ENCODE data around the gene CAV2.

CAV2 gene

DNA sequence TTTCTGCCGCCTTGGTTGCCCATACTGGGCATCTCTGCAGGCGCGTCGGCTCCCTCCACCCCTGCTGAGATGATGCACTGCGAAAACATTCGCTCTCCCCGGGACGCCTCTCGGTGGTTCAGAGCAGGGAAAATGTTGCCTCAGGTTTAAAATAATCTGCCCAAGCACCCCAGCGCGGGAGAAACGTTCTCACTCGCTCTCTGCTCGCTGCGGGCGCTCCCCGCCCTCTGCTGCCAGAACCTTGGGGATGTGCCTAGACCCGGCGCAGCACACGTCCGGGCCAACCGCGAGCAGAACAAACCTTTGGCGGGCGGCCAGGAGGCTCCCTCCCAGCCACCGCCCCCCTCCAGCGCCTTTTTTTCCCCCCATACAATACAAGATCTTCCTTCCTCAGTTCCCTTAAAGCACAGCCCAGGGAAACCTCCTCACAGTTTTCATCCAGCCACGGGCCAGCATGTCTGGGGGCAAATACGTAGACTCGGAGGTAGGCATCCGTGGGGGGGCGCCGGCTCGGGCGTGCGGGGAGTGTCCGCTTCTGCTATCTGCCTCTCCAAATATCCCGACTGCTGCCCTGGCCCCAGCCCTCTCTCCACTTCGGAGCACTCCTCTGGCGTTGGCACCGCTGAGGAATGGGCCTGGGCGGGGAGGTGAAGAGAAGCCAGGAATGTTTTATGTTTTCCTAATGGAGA lies 25.2 kb downstream of the CAV2 start, which contains the start of gene CAV1:
TSS of gene CAV1 (plus strand) at position 428 of the 689 bp plus-strand sequence. CDS start at position 455, 27 bp downstream.
- DNase-seq (ENCODE audit: low read depth), result peak; percentile 97

DNA sequence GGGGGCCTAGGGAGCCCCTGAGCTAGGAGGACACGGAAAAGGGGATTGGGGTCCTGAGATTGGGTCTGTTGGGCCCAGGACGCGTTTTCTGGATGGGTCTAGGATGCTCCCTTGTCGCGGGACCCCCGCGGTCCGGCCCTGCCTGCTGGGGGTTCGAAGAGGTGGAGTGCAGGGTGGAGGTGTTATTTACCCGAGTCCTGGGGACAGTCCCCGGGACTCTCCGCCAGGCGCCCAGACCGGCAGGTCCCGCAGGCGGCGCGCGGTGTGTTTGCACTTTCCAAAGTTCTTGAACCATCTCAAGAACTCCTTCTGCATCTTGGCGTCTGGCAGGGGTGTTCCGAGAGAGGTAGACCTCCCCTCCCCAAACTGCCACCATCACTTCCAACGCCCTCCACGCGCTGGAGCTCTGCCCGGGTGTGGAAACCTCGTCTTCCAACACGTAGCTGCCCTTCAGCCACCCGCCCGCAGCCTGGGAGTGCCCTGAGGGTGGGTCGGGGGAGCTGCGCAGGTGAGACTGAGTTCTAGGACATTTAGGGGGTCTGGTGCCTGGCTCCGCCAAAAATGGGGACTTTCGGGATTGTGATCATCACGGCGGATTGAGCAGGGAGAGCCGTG lies 25.9 kb downstream of the CAV2 start:
- no peak for DNase-seq (ENCODE audit: low read depth)

DNA sequence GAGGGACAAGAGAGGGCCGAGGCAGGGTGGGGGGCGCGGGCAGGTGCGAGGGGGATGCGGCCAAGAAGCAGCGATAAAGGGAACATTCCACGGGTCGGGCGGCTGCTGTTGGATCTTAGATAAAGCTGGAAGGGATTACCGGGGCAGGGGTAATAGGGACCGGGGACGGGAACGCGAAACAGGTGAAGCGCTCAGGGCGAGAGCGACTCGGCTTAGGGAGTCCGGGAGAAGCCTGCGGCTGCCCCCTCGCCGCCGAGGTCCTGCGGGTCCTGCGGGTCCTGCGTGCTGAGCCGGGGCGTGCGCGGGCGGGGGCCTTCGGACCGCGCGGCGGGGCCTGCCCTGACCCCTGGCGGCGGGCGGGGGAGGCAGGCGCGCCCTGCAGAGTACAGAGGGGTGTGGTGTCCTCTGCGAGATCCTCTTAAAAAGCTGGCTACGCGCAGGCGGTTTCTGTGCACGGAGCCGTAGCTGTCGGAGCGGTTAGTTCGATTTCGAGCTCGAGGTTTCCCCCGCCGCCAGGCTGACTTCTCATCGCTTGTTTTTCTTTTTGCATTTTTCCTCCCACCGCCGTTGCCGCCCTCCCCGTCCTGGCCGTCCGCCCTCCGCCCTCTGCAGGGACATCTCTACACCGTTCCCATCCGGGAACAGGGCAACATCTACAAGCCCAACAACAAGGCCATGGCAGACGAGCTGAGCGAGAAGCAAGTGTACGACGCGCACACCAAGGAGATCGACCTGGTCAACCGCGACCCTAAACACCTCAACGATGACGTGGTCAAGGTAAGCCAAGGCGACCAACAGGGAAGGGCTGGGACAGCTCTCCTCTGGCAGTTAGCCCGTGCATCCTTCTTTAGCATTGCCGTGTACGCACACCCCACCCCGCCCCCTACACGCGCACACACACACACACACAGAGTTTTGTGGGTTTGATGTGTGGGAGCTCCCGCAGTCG lies 26.6 kb downstream of the CAV2 start:
- DNase-seq (ENCODE audit: low read depth), result peak; percentile 92

DNA sequence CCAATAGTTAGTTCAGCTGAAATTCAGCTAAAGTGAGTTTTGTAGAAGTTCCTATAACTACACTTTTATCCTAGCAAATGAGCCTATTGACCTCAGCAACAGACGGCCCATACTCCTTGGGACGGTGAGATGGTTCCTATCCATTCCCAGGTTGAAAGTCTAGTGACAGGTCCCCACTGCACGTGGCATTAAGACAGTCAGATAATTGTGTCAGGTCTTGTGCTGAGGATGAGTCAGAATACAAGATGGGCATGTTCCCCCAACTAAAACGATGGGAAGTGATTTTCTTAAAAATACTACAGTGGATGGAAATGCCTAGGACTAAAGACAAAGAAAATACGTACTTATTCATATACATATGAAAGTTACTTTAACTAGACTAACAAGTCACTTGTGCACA lies 27.4 kb downstream of the CAV2 start:
- DNase-seq (ENCODE audit: low read depth), result no peak

DNA sequence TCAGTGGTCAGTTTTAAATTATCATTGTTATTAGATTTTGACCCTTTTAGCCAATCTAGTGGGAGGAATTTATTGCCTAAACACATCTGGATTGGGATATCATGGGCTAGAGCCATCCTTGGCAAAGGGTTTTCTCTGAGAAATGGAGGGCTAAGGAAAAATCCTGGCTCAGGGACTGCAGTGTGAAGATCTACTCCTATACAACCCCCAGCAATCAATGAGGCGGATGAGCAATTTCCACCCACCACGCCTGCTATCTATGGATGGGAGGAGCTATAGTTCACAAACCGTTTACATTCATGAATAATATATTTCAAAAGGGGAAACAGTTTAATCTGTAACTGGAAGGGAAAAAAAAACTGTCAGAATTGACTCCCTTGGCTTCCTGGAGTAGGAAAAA lies 28.0 kb downstream of the CAV2 start:
- no peak for DNase-seq (ENCODE audit: low read depth)

DNA sequence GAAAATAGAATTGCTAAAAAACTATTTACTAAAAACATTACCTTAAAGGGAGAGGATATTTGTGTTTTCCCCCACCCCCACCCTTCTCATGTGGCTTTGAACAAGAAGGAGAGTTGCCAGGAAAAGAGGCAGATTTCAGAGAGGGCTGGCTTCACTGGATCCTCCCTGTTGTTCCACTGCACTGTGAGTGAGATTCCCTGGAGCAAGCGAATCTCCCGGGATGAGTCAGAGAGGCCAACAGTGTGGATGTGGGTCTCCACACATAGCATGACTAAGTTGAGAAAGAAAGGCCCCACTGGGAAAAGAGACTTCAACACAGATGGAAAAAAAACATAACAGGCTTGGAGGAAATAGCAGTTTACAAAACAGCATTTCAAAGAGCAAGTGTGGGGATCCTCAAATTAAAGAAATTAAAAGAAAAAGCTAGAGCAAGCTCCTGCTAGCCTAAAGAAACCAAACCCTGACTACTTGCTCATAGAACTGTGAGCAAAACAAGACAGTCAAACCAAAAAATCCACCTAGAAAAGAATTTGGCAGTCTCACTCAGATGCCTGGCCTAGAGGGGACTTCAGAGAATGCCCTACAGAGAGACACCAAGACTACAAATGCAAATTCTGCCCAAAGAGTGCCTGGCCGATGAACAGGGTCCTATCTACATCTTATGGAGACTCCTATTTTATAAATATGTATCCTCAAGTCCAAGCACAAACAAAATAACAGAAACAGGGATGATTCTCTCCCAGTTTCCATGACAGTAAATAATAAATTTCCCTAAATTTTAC lies 28.7 kb downstream of the CAV2 start:
- DNase-seq (ENCODE audit: low read depth), result peak; percentile 86

DNA sequence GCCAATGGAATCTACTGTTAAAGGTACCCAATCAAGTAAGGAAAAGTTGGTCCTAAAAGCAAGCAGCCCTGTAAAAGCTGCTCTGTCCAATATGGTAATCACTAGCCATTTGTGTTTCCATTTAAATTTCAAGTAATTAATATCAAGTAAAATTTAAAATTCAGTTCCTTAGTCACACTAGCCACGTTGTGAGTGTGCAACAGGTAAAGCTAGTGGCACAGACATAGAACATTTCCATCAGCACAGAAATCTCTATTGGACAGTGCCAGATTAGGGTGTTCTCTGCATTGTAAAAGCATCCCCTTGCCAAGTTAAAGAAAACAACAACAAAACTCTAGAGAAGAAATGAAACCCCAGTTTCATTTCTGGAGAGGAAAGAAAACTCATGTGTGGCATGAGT lies 29.7 kb downstream of the CAV2 start:
- no peak for DNase-seq (ENCODE audit: low read depth)

DNA sequence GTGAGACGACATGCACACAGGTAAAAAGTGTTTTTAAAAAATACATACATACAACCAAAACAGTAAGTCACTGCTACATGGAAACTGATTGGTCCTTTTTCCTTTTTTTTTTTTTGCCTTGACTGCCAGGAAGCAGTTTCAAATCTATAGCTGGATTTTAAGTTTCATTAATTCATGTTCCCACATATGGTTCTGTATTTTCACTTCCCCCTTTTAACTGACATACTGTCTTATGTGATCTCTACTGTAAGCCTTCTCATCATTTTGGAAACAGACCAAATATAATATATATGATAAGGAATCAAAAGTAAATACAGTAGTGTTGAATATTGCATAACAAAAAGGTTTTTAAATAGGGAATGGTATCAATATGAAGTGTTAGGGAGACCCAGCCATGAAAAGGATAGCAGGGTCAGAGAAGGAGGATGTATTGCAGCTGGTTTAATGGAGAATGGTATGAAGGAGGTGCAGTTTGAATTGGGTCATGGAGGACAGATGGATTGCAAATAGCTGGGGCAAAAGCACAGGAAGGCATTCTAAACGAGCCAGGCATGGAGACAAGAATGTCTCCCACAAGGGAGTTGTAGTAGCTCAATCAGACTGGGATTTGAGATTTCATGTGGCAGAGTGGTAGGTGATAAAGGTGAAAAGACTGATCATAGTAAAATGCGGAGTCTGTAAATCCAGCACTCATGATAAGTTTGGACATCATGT lies 30.7 kb downstream of the CAV2 start:
- no peak for DNase-seq (ENCODE audit: low read depth)

DNA sequence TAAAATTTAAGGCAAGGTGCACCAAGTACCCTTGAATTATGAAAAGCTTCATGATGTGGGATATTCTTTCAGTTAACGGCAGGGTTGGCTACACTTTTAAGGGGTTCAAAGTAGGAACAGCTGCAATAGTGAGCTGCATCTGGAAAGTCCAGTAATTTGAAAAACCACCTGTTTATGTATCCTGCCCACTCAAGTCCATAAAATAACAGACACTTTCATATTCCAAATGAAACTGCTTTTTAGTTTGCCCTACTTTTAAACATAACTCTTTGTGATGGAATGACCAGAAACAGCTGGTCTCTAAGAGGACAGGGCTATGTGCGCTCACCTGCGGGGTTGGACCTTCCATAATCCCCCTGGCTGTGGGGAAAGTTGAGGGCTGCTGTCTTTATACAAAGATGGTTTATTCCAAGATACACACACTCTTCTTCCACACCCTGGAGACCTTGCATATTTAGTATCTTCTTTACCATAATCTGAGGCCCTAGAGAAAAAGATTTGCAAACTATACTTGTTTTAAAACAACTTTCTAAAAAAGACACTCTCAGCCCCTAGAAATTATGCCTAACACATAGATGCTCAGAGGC lies 32.7 kb downstream of the CAV2 start:
- no peak for DNase-seq (ENCODE audit: low read depth)

DNA sequence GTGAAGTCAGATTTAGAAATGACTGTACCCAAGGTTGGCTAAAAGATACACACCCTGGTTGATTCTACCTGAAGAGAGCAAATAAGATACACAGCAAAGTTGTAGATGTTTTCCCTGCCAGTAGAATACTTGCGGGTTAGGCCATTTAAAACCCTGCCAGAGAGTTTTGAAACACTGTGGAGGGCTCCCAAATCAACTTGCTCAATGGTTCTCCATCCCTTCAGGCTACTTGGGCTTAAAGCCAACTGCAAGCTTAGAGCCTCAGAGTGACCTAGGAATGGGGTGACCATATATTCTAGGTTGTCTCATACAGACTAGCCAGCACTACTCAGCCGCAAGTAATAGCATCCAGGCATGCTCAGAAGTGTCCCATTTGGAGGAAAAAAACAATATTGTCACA lies 35.3 kb downstream of the CAV2 start:
- DNase-seq (ENCODE audit: low read depth), result peak; percentile 55

DNA sequence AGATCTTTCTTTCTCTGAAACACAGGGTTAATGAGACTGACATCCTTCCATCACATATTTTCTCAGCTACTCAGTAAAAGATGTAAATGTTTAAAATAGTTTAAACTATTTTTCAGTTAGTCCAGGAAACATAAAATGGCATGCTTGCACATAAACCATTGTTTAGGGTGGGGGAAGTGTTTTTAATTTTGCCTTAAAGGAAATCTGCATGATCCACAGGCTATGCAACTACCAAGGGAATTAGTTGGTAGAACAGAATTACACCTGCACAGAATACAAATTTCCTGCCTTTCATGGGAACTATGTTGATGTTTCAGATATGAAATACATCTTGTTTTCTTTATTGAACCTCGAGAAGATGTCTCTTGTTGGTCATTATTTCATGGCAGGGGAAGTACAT lies 35.9 kb downstream of the CAV2 start:
- no peak for DNase-seq (ENCODE audit: low read depth)

DNA sequence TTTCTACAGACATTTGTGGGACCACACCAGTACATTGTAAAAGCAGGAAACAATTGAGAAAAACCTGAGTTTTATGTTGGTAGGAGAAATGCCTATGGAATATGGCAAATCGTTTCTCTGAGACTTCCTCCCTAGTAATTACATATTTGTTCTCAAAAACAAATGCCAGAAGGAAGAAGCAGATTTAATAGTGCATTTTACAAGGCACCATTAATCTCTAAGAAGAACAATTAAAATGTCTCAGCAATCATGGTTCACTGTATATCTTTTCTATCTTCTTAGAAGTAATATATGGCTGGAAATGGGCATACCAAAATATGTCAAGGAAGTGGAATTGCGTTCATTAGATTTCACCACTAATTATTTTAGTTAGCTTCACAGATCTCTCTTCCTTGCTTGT lies 38.6 kb downstream of the CAV2 start:
- DNase-seq (ENCODE audit: low read depth), result no peak

DNA sequence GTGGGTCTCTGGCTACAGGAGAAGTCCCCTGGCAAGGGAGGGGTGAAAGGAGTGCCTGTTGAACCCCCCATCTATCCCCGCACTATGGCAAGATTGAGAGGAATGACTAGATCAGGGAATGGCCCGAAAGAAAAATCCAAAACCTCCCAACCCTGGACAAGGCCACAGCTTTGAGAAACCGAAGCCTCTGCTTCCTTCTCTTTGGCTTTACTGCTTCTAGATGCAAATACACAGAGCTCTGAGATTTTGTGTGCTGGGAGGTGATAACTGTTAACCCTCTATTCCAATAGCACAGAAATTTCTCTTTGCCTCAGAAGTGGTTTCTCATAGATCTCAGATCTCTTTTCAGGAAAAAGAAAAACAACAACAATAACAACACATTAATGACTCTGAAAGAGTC lies 40.3 kb downstream of the CAV2 start:
- DNase-seq (ENCODE audit: low read depth), result no peak

DNA sequence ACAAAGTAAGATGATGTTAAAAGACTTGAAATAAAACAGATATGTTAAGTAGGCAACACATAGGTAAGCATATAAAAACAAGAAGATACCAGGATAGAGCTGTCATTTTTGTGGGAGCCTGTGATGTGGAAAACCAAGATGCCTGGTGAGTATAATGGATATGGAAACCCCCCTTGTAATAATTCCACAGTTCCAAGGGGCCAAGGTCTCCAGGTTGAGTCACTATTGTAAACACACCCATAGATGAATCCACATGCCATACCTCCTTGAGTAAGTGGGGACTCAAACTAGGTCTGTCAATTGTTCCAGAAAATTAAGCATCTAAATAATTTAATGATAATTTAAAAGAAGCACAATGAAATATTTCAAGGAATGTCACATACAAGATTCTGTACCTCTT lies 41.2 kb downstream of the CAV2 start:
- no peak for DNase-seq (ENCODE audit: low read depth)

DNA sequence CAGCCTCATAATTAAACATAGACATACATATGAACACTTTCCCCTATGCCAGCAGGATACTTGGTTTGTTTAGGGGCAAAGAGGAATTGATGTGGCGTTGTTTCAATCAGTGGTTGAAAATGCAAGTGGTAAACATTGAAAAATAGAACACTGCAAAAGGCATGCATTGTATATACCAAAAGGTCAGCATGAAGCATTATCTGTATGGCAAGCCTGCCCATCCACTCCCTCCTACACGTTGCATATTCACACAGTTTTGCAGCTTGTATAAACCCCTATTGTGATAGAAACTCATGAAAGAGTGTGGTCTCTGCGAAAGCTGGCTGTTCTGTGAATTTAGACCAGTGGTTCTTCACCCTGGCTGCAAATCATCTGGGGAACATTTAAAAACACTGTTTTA lies 42.4 kb downstream of the CAV2 start:
- DNase-seq (ENCODE audit: low read depth), result no peak

DNA sequence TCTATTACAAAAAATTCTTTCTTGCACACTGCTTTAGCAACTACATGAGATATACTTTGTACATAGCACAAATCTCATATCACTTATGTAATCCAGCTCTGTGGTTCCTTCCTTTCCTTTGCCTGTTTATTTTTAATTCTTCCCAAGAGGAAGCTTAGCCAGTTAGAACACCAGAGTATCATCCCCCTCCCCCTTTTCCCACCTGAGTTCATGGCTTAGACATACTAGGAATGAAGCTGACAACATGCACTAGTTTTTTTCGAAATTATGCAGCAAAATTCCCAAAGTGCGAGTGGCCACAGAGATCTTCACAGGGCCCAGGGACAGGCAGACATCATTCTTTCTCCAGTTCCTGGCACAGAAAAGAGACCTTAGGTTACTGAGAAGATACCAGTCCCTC lies 43.1 kb downstream of the CAV2 start:
- peak; percentile 68 for DNase-seq (ENCODE audit: low read depth)

DNA sequence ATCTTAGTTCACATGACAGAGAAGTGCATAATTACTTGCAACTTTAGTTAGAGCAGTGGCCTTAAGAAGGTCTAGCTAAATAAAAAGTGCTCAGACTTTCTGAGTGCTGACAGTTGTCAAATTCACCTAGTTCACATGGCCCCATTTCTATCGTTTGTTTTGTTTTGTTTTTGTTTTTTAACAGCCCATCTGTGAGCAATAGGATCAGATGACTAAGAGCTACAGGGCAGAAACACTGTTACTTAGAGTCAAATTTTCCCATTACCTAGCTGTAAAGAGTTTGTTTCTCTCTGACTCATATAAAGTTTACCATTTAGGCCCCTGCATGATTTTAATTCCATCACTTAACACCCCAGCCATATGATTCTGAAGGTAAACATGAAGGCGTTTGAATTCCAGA lies 44.1 kb downstream of the CAV2 start:
- DNase-seq (ENCODE audit: low read depth), result peak; percentile 84

DNA sequence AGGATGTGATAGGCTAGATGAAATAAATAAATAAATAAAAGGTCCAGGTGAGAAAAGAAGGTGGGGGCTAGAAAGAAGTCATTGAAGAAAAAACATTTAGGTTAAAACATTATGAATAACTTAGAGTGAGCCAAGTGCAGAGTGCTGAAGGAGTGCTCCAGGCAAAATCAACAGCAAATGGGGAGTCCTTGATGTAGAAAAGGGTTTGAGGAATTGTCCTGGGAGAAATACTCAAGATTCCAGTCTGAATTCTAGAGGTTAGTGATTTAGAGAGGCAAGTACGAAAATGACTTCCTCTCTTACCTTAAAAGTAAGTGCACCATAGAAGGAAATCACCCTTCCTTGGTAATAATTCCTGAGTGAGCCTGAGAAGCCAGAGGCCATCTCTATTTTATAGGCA lies 44.9 kb downstream of the CAV2 start:
- DNase-seq (ENCODE audit: low read depth), result no peak

DNA sequence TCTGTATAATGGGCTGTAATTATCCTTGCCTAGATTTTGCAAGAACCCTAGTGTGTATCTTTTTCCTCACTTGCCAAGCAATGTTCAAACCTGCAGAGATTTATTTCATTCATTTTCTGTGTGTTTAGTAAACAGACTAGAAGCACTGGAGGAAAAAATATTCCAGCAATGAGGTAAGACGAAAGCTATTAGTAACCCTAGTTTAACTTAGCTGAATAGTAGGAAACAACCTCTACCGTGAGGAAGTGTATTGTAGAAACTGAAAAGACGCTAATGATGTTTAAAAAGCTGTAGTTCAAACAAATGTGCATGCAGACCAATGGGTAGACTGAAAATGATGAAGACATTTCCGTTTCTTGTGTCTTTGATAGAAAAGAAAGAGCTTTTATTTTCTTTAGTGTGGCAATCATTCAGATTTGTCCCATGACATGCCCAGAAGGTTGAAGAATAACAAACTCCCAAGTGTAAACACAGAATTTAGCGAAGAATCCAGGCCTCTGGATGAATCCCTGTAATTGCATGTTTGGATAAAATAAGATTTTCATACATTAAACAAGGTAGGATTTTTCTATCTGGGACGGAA lies 46.0 kb downstream of the CAV2 start:
- DNase-seq (ENCODE audit: low read depth), result no peak

DNA sequence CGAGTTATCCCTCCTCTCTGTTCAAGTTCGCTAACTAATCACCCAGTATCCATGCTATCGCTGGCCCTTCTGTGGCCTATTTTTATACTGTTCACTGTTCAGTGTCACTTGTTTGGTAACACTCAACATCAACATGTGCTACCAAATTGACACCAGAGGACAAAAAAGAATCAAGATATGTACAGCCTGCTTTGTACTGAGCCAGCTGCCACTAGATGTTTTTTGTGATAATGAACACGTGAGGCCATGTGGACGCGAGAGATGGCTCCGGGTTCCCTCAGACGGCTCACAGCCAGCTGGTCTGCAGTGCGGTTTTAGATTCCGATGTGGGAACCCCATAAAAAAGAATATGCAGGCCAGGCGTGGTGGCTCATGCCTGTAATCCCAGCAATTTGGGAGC lies 46.5 kb downstream of the CAV2 start:
- no peak for DNase-seq (ENCODE audit: low read depth)

DNA sequence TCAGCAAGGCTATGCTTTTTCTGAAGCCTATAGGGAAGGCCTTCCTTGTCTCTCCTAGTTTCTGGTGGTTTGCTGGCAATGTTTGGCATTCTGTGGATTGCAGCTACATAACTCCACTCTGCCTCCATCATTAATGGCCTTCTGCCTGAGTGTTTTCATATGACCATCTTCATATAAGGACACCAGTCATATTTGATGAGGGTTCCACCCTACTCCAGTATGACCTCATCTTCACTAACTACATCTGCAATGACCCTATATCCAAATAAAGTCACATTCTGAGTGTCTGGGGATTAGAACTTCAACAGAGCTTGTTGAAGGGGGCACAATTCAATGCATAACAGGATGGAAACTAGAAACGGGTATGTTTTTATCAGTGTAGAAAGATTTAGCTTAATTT lies 47.4 kb downstream of the CAV2 start:
- DNase-seq (ENCODE audit: low read depth), result no peak

Data from iris pigment epithelial cell (primary cell).